Renal pelvis (tissue), 4 donors: ENCODE data around the gene DUSP22. TPM values are rescaled to one million over a fixed set of nuclear protein-coding genes. Genes with fewer than 3 reads are reported as not detected.
"Not testable (repeated sequence)": the region's sequence is repeated elsewhere in the genome, so short reads cannot be mapped to it uniquely, and the experiment has no call there.

Experiments used
- DNase-seq: peaks from one replicate; pipeline ENCODE4 v3.0.0-alpha.2; 2013
- polyA plus RNA-seq, 3 donors: library from polyadenylated mRNA; unstranded; fragments of 120-200 nt; gene quantifications; one replicate each; pipeline ENCODE4 v1.2.1, GENCODE V29; 2013; ENCODE audit not compliant: insufficient read length in 3 of 3

DUSP22 gene
- polyA plus RNA-seq, 3 donors = 22.3 to 23.4 (median 22.6) TPM

GRCh38 chr6:322940-323729, 30.8 kb downstream of the DUSP22 start:
- DNase-seq = no peak

GRCh38 chr6:323730-324088, 31.4 kb downstream of the DUSP22 start:
- DNase-seq = no peak

DNA sequence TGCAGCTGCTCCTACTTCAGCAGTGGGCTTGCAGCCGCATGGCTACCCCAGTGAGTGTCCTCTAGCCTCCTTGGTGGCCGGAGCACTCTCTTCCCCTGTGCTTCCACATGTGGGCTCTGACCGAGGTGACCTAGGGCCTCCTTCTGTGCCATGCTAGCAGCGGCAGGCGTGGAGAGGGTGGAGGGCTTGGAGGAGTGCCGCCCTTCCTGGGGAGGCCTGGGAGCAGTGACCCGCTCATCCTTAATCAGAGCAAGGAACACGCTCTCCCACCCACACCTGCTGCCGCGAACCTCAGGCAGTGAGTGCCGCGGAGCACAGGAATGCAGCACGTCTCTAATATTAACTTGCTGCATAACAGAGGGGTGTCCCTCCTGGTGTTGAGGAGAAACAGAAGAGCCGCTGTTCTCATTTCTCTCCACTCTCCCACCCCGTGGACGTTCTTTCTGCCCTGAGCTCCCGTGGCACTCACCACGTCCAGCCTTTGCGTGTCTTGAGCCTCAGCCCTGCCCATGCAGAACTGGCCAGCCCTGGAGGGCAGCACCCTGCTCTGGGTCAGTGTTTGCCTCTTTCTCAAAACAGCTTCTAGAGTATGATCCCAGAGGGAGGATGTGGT, 31.9 kb downstream of the DUSP22 start:
- DNase-seq = no peak

- DNase-seq = no peak
Measured at GRCh38 chr6:324729-325125, 32.4 kb downstream of the DUSP22 start.

DNA sequence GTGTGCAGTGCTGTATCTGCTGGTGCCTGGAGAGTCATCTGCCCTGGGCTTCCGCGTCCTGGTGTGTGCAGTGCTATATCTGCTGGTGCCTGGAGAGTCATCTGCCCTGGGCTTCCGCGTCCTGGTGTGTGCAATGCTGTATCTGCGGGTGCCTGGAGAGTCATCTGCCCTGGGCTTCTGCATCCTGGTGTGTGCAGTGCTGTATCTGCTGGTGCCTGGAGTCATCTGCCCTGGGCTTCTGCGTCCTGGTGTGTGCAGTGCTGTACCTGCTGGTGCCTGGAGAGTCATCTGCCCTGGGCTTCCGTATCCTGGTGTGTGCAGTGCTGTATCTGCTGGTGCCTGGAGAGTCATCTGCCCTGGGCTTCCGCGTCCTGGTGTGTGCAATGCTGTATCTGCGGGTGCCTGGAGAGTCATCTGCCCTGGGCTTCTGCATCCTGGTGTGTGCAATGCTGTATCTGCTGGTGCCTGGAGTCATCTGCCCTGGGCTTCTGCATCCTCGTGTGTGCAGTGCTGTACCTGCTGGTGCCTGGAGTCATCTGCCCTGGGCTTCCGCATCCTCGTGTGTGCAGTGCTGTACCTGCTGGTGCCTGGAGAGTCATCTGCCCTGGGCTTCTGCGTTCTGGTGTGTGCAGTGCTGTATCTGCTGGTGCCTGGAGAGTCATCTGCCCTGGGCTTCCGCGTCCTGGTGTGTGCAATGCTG, 33.0 kb downstream of the DUSP22 start:
- DNase-seq = not testable (repeated sequence)

DNA sequence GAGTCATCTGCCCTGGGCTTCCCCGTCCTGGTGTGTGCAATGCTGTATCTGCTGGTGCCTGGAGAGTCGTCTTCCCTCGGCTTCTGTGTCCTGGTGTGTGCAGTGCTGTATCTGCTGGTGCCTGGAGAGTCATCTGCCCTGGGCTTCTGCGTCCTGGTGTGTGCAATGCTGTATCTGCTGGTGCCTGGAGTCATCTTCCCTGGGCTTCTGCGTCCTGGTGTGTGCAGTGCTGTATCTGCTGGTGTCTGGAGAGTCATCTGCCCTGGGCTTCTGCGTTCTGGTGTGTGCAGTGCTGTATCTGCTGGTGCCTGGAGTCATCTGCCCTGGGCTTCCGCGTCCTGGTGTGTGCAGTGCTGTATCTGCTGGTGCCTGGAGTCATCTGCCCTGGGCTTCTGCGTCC, 33.8 kb downstream of the DUSP22 start:
- DNase-seq = not testable (repeated sequence)

- DNase-seq = no peak
Measured at GRCh38 chr6:326896-327537, 34.7 kb downstream of the DUSP22 start.

DNA sequence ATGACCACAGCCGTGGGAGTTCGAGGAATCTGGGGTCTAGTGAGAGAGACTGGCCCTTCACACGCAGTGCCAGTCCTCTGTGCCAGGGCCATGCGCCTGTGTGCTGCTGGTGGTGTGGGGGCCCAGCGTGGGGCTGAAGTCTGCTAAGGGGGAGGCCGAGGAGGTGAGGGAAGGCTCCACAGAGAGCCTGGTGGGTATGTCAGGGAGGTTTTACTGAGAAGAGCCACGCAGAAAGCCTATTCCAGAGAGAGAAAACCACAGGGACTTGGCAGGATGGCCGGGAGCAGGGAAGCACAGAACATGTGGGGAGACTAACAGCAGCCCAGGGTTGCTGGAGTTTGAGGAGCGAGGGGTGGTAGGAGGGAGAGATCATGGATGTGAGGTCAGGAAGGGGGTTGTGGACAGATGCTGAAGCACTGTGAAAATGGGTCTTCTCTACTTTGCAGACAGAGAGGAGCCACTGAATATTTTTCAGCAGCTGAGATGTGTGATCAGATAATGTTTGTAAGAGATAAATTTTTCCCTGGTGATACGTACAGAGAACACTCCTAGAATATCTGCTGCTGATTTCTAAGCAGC, 35.3 kb downstream of the DUSP22 start:
- DNase-seq = no peak

GRCh38 chr6:328136-328670, 35.9 kb downstream of the DUSP22 start:
- DNase-seq = no peak

GRCh38 chr6:328924-329323, 36.6 kb downstream of the DUSP22 start:
- no peak for DNase-seq

DNA sequence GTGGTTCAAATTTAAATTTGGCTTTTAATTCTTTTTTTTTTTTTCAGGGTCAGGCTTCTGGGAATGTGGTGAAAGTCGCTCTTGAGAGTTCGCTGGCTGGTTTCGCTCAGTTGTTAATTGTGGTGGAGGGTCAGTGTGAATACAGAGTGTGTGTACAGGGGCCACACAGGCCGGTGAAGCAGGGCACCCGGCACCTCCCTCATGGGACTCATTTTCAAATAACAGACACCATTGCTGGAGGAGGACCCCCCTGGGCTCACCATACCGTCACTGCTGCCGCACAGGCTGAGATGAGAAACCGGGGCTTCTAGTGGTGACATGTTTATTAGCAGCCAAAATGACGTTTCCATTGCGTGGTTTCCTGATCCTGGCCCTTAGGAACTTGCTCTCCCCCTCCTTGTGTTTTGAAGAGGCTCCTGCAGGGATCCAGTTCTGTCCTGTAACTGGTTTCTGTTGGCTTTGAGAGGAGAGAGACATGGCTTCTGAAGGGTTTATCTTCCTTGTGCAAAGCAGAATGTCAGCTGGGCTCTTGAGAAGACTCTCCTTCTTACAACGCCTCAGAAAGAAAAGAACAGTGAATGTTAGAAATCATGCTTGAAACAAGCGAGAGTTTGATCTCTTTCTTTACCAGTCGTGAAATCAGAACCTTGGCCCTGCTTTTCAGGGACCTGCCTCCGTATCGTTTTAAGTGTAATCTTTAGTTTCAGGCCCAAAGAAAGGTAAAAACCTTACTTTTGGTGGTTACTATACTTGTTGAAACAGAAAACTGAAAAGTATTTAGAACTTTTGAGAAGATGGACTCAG, 37.8 kb downstream of the DUSP22 start:
- peak; percentile 78 for DNase-seq

GRCh38 chr6:330948-331347, 38.7 kb downstream of the DUSP22 start:
- peak; percentile 42 for DNase-seq

DNA sequence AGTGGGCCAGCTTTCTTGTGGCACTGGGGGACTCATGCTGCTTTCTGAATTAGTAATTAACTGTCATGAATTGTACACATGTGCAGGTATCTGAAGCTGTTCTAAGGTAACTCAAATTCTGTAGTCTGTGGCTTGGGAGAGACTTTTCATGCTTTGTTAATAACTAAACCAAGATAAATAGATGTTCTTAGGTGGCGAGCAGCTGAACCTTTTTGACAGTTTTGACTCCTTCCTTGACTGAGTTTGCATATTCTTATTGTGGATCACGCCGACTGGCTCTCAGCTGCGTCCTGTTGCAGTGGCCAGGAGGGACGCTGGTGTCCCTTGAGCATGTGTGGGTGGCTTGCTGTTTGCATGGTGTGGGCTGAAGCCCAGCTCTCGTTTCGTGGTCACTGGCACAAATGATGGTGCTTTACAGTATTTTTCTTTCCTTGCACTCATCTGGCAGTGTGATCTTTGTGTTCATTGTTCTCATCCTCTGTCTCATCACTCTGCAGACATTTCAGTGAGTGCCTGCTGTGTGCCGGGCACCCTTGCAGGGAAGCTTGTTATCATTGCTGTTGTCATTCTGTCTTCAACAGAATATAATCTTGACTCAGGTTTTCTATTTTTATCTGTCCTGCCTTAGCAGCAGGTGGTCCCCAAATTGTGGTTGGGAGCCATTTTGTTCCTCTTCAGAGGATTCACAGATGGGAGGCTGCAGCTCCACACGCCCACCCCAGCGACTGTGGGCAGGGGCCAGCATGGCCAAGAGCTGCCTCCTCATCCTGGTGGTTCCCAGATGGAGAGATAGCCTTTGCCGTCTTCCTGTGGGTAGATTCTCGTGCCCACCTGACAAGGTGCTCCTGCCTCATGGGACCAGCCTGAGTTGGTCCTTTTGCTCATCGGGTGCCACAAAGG, 39.6 kb downstream of the DUSP22 start:
- DNase-seq = no peak

DNA sequence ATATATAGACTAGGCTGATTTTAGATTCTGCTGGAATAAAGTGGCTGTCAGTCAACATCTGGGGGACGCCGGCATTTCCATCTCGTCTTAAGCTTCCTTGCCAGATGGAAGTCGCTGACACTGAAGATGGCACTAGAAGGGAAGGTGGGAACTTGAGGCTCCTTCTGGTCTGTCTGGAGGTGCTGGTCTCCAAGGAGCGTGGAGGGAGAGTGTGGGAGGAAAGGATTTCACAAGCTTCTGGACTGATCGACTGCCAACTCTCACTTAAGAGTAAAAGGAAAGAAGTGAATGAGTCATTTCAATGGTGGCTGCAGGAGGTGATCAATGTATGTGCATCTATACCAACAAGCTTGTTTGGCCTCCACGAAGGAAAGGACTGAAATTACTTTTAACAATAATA, 40.4 kb downstream of the DUSP22 start:
- DNase-seq = no peak

GRCh38 chr6:333379-334002, 41.2 kb downstream of the DUSP22 start:
- no peak for DNase-seq

GRCh38 chr6:334536-335510, 42.5 kb downstream of the DUSP22 start:
- DNase-seq = no peak

DNA sequence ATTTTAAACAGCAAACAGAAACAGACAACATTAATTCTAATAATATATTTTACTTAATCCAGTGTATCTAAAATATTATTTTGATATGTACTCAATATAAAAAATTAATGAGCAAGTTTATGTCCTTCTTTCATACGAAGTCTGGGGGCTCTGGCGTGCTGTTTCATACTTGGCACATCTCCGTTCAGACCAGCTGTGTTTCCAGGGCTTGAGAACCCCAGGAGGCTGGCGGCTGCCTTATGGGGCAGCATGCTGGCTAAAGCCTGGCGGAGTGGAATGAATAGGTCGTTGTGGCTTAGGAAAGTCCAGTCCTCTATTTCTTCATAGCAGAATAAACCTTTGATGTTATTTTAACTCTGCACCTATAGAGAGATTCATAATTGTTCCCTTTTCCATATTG, 43.3 kb downstream of the DUSP22 start:
- DNase-seq = no peak
